Neural progenitor cell (in vitro differentiated cells): ENCODE results near the gene HIGD2A. TPM values are rescaled to one million over a fixed set of nuclear protein-coding genes. Genes with fewer than 3 reads are reported as not detected.

ENCODE experiments used
- DNase-seq: peaks from one replicate; pipeline ENCODE4 v3.0.0-alpha.2; 2016; ENCODE audit warnings: low spot score
- H2AFZ ChIP-seq: fragments of 200-600 bp; sonication (generic); replicated peaks from 2 replicates; pipeline ENCODE4 v1.6.1; 2016; ENCODE audit warnings: antibody characterized with exemption
- H3F3A ChIP-seq: fragments of 200-600 bp; sonication (generic); 2 replicates; pipeline ENCODE4 v1.6.1; 2016; ENCODE audit warnings: antibody characterized with exemption, low read depth
- H3K27ac ChIP-seq: fragments of 200-600 bp; sonication (generic); 2 replicates; pipeline ENCODE4 v1.5.1; 2016; ENCODE audit warnings: mild to moderate bottlenecking
- H3K27me3 ChIP-seq: fragments of 200-600 bp; sonication (generic); 2 replicates; pipeline ENCODE4 v1.6.1; 2016; ENCODE audit warnings: mild to moderate bottlenecking, moderate library complexity
- H3K36me3 ChIP-seq: fragments of 200-600 bp; sonication (generic); 2 replicates; pipeline ENCODE4 v1.5.1; 2016
- H3K4me1 ChIP-seq: fragments of 200-600 bp; sonication (generic); 2 replicates; pipeline ENCODE4 v1.6.1; 2016; ENCODE audit warnings: mixed run types
- H3K4me2 ChIP-seq: fragments of 200-600 bp; sonication (generic); 2 replicates; pipeline ENCODE4 v1.6.1; 2016
- H3K4me3 ChIP-seq: fragments of 200-600 bp; sonication (generic); 2 replicates; pipeline ENCODE4 v1.5.1; 2016
- H3K79me2 ChIP-seq: fragments of 200-600 bp; sonication (generic); 2 replicates; pipeline ENCODE4 v1.6.1; 2016; ENCODE audit warnings: low read depth
- H3K9ac ChIP-seq: fragments of 200-600 bp; sonication (generic); 2 replicates; pipeline ENCODE4 v1.6.1; 2016
- H3K9me3 ChIP-seq: fragments of 200-600 bp; sonication (generic); 2 replicates; pipeline ENCODE4 v1.5.1; 2016; ENCODE audit warnings: low read depth
- H4K20me1 ChIP-seq: fragments of 200-600 bp; sonication (generic); 2 replicates; pipeline ENCODE4 v1.6.1; 2016; ENCODE audit warnings: low read depth
- H3K27ac Mint-ChIP-seq: 3 replicates; pipeline ENCODE4 v1.8.0; 2021; ENCODE audit warnings: mixed read lengths
- H3K27me3 Mint-ChIP-seq: 2 replicates; pipeline ENCODE4 v1.8.0; 2022; ENCODE audit warnings: low read depth, mild to moderate bottlenecking, inconsistent platforms, moderate library complexity, mixed read lengths; ENCODE audit not compliant: insufficient read depth
- H3K36me3 Mint-ChIP-seq: 3 replicates; pipeline ENCODE4 v1.8.0; 2021; ENCODE audit warnings: mixed read lengths
- H3K4me1 Mint-ChIP-seq: 3 replicates; pipeline ENCODE4 v1.8.0; 2021; ENCODE audit warnings: mixed read lengths
- H3K4me3 Mint-ChIP-seq: 3 replicates; pipeline ENCODE4 v1.8.0; 2021; ENCODE audit warnings: mild to moderate bottlenecking, moderate library complexity, mixed read lengths
- H3K9me3 Mint-ChIP-seq: 3 replicates; pipeline ENCODE4 v1.8.0; 2020; ENCODE audit warnings: mixed read lengths
- EZH2 ChIP-seq: fragments of 200-600 bp; sonication (generic); IDR thresholded peaks from 2 replicates; pipeline ENCODE4 v1.6.1; 2017; ENCODE audit warnings: antibody characterized with exemption, mild to moderate bottlenecking, moderate library complexity
- EZH2phosphoT487 ChIP-seq: fragments of 200-600 bp; sonication (generic); IDR thresholded peaks from 2 replicates; pipeline ENCODE4 v1.6.1; 2017; ENCODE audit warnings: antibody characterized with exemption
- total RNA-seq: library from RNA; depleted of rRNA; stranded (reverse); fragments of >200 nt; gene quantifications from 2 replicates; pipeline ENCODE4 v1.2.3, GENCODE V29; 2015; ENCODE audit warnings: low replicate concordance
- TF ChIP-seq, protein P1 (sequence below): fragments of 200-600 bp; sonication (generic); IDR thresholded peaks from 2 replicates; pipeline ENCODE4 v1.5.1; 2017; ENCODE audit warnings: antibody characterized with exemption, mild to moderate bottlenecking

Gene HIGD2A
- total RNA-seq, 1 donor from 2014 or later: 40.1 TPM

DNA sequence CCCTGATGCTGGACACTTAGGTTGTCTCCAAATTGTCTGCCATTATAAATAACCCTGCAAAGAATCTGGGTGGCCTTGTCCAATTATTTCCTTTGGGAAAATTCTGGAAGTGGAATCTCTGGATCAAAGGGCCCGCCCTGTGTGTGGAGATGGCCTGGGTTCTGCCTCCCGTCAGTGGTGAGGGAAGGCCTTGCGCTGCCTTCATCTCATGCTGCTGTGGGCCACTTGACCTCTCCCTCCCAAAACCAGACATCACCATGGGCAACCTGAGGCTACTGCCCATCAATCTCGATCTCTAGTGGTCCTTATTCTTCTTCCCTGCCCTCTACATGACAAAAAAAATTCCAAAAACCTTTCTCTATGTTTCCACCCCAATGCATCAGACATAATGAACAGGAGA lies 21.2 kb downstream of the HIGD2A start:
- Histone ChIP-seq H3K27ac (no peak overlapping the region), H3K4me2 (no peak overlapping the region), H3K4me3 (no peak overlapping the region), H3F3A (peaks cover 7% of the 10 kb centered on the region), H3K4me1 (peaks cover 5% of the 10 kb centered on the region), H3K36me3 (no peaks in the 10 kb centered on the region), H4K20me1 (no peaks in the 10 kb centered on the region), H2AFZ (no peak overlapping the region), H3K9me3 (no peaks in the 10 kb centered on the region), H3K27me3 (no peaks in the 10 kb centered on the region), H3K9ac (no peak overlapping the region), H3K79me2 (no peaks in the 10 kb centered on the region)
- Mint-ChIP-seq H3K36me3 (no peaks in the 10 kb centered on the region), H3K27me3 (peaks cover 5% of the 10 kb centered on the region), H3K9me3 (no peaks in the 10 kb centered on the region), H3K4me1 (no peaks in the 10 kb centered on the region), H3K4me3 (no peak overlapping the region), H3K27ac (no peak overlapping the region)
- TF ChIP-seq EZH2phosphoT487: no peak
- TF ChIP-seq, protein P1, sequence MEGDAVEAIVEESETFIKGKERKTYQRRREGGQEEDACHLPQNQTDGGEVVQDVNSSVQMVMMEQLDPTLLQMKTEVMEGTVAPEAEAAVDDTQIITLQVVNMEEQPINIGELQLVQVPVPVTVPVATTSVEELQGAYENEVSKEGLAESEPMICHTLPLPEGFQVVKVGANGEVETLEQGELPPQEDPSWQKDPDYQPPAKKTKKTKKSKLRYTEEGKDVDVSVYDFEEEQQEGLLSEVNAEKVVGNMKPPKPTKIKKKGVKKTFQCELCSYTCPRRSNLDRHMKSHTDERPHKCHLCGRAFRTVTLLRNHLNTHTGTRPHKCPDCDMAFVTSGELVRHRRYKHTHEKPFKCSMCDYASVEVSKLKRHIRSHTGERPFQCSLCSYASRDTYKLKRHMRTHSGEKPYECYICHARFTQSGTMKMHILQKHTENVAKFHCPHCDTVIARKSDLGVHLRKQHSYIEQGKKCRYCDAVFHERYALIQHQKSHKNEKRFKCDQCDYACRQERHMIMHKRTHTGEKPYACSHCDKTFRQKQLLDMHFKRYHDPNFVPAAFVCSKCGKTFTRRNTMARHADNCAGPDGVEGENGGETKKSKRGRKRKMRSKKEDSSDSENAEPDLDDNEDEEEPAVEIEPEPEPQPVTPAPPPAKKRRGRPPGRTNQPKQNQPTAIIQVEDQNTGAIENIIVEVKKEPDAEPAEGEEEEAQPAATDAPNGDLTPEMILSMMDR: no peak
- DNase-seq: no peak

DNA sequence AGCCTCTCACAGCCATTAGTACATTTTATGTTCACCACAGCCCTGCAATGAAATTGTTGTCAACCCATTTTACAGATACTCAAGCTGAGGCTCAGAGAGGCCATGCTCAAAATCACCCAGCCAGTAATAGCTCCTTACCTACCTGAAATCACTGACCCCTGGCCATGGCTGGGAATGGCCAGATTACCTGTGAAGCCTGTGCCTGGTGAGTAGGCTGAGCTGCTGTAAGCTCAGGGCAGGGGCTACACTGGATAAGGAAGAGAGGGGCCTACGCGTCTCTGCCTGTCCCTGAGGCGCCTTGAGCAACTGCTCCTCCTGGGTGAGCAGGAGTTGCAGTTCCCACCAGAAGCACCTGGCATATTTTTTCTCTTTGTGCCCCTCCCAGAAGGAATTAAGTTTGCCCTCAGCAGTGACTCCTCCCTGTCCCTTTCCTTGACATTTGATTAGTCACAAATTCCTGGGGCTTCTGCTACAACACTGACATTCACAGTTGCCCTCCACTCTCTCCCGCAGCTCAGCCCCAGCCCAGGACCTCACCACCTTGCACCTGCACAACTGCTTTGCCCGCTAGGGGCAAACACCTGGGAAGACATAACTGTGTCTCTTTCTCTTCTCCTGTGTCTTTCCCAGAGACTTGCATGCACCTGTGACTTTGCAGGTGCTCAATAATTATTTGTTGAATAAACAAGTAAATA lies 22.1 kb downstream of the HIGD2A start:
- no peak overlapping the region for H2AFZ ChIP-seq
- H3K9ac ChIP-seq: no peak overlapping the region
- no peaks in the 10 kb centered on the region for H3K79me2 ChIP-seq
- no peak for DNase-seq
- no peak overlapping the region for H3K27ac Mint-ChIP-seq
- peaks cover 5% of the 10 kb centered on the region for H3K27me3 Mint-ChIP-seq
- H3K9me3 ChIP-seq: no peaks in the 10 kb centered on the region
- TF ChIP-seq, protein P1: no peak
- TF ChIP-seq EZH2phosphoT487 (no peak), EZH2 (no peak)
- H3F3A ChIP-seq: peaks cover 8% of the 10 kb centered on the region
- H4K20me1 ChIP-seq: no peaks in the 10 kb centered on the region
- H3K4me3 Mint-ChIP-seq: no peak overlapping the region
- H3K4me2 ChIP-seq: no peak overlapping the region
- no peaks in the 10 kb centered on the region for H3K9me3 Mint-ChIP-seq
- H3K4me1 Mint-ChIP-seq: peaks cover 2% of the 10 kb centered on the region
- no peak overlapping the region for H3K4me3 ChIP-seq
- no peaks in the 10 kb centered on the region for H3K36me3 ChIP-seq
- no peak overlapping the region for H3K27ac ChIP-seq
- no peaks in the 10 kb centered on the region for H3K36me3 Mint-ChIP-seq
- peaks cover 5% of the 10 kb centered on the region for H3K27me3 ChIP-seq
- H3K4me1 ChIP-seq: peaks cover 5% of the 10 kb centered on the region

DNA sequence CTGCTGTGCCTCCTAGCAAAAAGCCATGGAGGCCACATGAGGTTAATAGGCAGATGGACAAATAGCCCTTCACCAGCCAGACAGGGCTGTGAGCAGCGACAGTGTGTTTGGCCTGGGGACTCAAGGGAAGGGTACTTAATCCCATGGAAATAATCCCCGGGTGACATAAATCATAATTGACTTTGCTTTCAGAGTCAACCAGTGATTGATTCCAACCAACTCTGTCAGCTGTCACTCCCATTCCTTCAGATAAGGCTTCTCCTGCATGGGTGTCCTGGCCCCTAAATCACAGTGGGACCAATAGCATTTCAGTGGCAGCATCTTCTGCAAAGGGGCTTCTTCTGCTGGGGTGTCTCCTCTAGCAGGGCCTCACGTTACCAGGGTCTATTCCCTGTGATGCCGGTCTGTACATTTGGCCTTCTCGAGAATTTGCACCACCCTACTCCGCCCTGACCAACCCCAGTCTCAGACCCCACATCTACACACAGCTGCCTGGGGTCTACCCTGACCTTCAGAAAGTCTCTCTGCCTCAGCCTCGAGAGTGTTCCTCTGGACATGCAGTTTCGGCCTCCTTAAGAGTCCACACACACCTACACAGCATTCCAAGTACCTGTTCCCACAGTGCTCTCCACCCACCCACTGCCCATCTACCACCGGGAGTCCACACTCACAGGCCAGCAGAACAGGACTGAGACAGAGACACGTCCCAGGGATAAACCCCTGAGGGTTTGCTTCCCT lies 24.1 kb downstream of the HIGD2A start:
- Histone ChIP-seq H4K20me1 (no peaks in the 10 kb centered on the region), H3K9ac (no peak overlapping the region), H3K4me2 (no peak overlapping the region), H2AFZ (no peak overlapping the region), H3K36me3 (no peaks in the 10 kb centered on the region), H3K4me3 (no peak overlapping the region), H3K9me3 (no peaks in the 10 kb centered on the region), H3K27me3 (peaks cover 22% of the 10 kb centered on the region), H3K4me1 (no peaks in the 10 kb centered on the region), H3K79me2 (no peaks in the 10 kb centered on the region), H3K27ac (no peak overlapping the region), H3F3A (peaks cover 7% of the 10 kb centered on the region)
- Mint-ChIP-seq H3K36me3 (no peaks in the 10 kb centered on the region), H3K4me3 (peak overlapping the region; percentile 38), H3K9me3 (no peaks in the 10 kb centered on the region), H3K27ac (peak overlapping the region; percentile 81), H3K4me1 (peaks cover 9% of the 10 kb centered on the region), H3K27me3 (peaks cover 5% of the 10 kb centered on the region)
- no peak for DNase-seq
- no peak for TF ChIP-seq EZH2
- TF ChIP-seq, protein P1: no peak
- no peak for TF ChIP-seq EZH2phosphoT487
